Liver (tissue), 3 donors: ENCODE measurements around the gene PIGT.

Experiments used
- FOXA1 ChIP-seq: IDR thresholded peaks from 2 replicates; pipeline ENCODE4 v1.6.1; 2016; ENCODE audit warnings: antibody characterized with exemption
- GABPA ChIP-seq, 2 donors: IDR thresholded peaks in 1 of 2; conservative IDR thresholded peaks in 1 of 2; 2 replicates each; pipeline ENCODE4 v1.6.1; 2016; ENCODE audit warnings: antibody characterized with exemption in 2 of 2, mild to moderate bottlenecking in 1 of 2, moderate library complexity in 1 of 2
- JUND ChIP-seq, 2 donors: IDR thresholded peaks; 2 replicates each; pipeline ENCODE4 v1.6.1; 2016; ENCODE audit warnings: antibody characterized with exemption in 2 of 2
- RAD21 ChIP-seq, 2 donors: IDR thresholded peaks; 2 replicates each; pipeline ENCODE4 v1.6.1; 2016; ENCODE audit warnings: antibody characterized with exemption in 2 of 2, mild to moderate bottlenecking in 2 of 2
- YY1 ChIP-seq: IDR thresholded peaks from 2 replicates; pipeline ENCODE4 v1.6.1; 2016; ENCODE audit warnings: antibody characterized with exemption, mild to moderate bottlenecking
- TF ChIP-seq, protein P1 (sequence below): fragments of 150-350 bp; IDR thresholded peaks from 2 replicates; pipeline ENCODE4 v1.5.1; 2017; ENCODE audit warnings: improper control_type of control experiment, low read depth, low read length; ENCODE audit not compliant: missing input control
- TF ChIP-seq, protein P2 (sequence below): IDR thresholded peaks from 2 replicates; pipeline ENCODE4 v1.6.1; 2016; ENCODE audit warnings: antibody characterized with exemption
- TF ChIP-seq, protein P3 (sequence below): IDR thresholded peaks from 2 replicates; pipeline ENCODE4 v1.6.1; 2016; ENCODE audit warnings: antibody characterized with exemption, mild to moderate bottlenecking
- donor health status: healthy.
- donor health status: healthy.

DNA sequence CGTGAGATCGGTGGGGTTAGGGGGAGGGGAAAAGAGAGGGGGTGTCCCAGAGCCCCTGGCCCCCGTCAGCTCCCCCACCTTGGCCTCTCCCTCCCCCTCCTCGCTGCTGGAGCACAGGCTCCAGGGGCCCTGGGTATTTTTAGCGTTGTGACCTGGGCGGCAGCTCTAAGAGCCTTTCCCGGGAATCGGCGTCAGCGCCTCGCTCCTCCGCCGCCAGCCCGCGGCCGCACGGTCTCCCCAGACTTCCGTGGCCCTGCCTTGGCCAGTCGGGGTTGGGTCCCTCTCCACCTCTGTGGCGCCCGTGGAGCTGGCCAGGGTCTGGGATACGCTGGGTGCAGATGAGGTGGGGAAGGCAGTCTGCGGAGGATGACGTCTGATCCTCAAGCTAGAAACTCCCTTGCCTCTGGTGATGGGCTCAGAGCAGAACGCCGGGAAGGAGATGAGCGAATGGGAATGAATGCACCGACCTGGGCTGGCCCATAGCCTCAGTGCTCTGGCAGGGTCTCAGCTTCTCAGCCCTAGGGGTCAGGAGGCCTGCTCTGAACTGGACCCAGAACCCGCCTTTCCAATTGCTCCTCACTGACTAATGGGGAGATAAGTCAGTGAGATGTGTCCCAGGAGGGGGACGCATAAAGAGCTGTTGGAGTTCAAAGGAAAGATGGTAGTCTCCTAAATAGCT, 8.7 kb upstream of the PIGT start:
- TF ChIP-seq, protein P1, sequence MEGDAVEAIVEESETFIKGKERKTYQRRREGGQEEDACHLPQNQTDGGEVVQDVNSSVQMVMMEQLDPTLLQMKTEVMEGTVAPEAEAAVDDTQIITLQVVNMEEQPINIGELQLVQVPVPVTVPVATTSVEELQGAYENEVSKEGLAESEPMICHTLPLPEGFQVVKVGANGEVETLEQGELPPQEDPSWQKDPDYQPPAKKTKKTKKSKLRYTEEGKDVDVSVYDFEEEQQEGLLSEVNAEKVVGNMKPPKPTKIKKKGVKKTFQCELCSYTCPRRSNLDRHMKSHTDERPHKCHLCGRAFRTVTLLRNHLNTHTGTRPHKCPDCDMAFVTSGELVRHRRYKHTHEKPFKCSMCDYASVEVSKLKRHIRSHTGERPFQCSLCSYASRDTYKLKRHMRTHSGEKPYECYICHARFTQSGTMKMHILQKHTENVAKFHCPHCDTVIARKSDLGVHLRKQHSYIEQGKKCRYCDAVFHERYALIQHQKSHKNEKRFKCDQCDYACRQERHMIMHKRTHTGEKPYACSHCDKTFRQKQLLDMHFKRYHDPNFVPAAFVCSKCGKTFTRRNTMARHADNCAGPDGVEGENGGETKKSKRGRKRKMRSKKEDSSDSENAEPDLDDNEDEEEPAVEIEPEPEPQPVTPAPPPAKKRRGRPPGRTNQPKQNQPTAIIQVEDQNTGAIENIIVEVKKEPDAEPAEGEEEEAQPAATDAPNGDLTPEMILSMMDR = no peak
- no peak for TF ChIP-seq JUND (IDR thresholded peaks at IDR 0.05)
- no peak for TF ChIP-seq FOXA1
- TF ChIP-seq YY1 = no peak
- TF ChIP-seq GABPA (IDR thresholded peaks at IDR 0.05 in 1 of 2, conservative IDR thresholded peaks at IDR 0.05 in 1 of 2) = no peak
- TF ChIP-seq, protein P2, sequence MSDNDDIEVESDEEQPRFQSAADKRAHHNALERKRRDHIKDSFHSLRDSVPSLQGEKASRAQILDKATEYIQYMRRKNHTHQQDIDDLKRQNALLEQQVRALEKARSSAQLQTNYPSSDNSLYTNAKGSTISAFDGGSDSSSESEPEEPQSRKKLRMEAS = no peak
- TF ChIP-seq, protein P3, sequence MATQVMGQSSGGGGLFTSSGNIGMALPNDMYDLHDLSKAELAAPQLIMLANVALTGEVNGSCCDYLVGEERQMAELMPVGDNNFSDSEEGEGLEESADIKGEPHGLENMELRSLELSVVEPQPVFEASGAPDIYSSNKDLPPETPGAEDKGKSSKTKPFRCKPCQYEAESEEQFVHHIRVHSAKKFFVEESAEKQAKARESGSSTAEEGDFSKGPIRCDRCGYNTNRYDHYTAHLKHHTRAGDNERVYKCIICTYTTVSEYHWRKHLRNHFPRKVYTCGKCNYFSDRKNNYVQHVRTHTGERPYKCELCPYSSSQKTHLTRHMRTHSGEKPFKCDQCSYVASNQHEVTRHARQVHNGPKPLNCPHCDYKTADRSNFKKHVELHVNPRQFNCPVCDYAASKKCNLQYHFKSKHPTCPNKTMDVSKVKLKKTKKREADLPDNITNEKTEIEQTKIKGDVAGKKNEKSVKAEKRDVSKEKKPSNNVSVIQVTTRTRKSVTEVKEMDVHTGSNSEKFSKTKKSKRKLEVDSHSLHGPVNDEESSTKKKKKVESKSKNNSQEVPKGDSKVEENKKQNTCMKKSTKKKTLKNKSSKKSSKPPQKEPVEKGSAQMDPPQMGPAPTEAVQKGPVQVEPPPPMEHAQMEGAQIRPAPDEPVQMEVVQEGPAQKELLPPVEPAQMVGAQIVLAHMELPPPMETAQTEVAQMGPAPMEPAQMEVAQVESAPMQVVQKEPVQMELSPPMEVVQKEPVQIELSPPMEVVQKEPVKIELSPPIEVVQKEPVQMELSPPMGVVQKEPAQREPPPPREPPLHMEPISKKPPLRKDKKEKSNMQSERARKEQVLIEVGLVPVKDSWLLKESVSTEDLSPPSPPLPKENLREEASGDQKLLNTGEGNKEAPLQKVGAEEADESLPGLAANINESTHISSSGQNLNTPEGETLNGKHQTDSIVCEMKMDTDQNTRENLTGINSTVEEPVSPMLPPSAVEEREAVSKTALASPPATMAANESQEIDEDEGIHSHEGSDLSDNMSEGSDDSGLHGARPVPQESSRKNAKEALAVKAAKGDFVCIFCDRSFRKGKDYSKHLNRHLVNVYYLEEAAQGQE = no peak
- TF ChIP-seq RAD21 (IDR thresholded peaks at IDR 0.05) = no peak
